Activated naive CD8-positive, alpha-beta T cell treated with anti-CD3 and anti-CD28 coated beads, Interleukin-2, amount 50 U/mL, for 16 hours (primary cell): Measurements from ENCODE around the gene GREM2.

Experiments
- DNase-seq: peaks from one replicate; pipeline ENCODE4 v3.0.0-alpha.2; 2020; ENCODE audit warnings: low read depth, low spot score

The GREM2 gene

DNA sequence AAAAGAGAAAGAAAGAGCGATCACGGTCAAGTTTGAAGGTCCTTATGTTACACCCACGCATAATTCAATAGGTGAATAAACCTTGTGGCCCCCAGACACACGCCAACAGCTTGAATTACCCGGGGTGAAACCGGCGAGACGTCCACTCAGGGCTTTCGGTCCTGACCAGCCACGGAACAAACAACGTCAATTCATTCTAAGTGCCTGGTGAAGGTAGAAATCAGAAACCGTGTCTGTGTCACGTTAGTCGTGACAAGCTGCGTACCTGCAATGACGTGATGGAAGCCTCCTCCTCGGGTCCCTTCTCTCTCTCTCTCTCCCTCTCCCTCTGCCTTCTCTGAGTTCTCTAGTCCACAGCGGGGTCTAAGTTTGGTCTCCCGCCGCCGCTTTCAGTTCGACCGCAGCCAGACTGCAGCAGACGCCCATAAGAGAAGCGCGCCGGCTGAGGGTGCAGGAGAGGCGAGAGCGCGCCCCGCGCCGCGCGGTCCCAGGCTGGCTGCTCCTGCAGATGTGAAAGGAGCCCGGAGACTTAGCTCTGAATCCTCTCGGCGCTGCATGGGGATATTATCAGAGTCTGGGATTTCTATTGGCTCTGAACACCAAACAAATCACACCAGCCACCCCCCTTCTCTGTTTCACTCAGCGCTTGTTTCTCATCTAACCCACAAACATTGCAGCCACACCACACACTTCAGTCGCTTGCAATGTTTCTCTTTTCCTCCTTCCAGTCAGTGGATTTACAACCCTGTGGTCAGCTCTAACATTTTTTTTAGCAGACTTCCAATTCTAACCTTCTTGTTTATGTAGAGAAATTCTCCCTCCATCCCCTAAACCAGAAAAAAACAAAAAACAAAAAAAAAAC, at the start of gene GREM2:
TSS of gene GREM2 (minus strand) at position 537 of the 862 bp plus-strand sequence. CDS start 118,680 bp downstream, outside the sequence.
- no peak for DNase-seq

DNA sequence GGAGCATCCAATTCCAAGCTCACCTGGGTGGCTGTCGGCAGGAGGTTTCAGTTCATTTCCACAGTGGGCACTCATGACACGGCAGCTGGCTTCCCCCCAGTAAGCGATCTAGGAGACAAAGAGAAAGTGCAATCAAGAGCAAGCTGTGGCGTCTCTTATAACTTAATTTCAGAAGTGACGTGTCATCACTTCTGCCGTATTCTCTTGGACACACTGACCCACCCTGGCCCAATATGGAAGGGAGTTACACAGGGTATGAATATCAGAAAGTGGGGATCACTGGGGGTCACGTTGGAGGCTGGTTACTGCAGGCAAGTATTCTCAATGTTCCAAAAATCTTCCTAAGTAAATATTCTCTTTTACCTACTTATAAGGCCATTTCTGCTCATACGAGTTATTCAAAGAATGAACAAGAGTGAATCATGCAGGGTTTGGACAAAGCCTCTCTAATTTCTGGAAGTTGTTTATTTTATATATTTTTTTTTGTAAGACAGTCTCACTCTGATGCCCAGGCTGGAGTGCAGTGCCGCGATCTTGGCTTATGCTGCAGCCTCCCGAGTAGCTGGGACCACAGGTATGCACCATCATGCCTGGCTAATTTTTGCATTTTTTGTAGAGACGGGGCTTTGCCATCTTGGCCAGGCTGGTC, 46.5 kb upstream of the GREM2 start:
- DNase-seq = no peak

DNA sequence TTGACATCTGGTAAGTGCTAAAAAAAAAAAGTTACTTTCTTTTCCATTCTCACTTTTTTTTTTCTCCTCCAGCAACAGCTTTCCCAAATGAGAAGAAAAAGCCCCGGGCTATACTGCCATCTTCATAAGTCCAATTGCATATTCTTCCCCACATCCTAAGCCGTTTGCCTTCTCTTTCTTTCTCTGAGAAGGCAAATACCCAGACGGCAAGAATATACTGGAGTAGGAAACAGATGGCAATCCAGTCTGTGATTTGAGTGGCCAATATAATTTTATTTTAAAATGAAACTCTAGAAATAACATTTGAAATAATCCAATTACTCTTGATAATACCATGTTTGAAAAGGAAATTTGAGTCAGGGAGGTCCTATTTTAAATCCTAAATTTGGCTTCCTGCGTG, 44.6 kb upstream of the GREM2 start:
- DNase-seq = no peak

DNA sequence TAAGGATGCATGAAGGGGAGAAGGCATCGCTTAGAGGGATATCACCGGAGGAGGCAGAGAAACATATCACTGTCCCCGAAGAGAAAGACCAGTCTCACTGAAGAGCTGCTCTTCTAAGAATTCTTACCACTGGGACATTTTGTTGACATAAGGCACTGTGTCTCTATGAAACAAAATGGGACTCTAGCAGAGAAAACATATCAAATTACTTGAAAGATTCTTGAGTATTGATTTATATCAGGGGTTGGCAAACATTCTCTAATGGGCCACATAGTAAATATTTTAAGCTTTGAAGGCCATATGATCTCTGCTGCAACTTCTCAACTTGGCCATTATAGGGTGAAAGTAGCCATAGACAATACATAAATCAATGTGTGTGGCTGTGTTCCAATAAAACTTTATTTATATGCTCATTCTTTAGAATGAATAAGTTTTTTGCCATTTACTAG, 41.0 kb upstream of the GREM2 start:
- no peak for DNase-seq

DNA sequence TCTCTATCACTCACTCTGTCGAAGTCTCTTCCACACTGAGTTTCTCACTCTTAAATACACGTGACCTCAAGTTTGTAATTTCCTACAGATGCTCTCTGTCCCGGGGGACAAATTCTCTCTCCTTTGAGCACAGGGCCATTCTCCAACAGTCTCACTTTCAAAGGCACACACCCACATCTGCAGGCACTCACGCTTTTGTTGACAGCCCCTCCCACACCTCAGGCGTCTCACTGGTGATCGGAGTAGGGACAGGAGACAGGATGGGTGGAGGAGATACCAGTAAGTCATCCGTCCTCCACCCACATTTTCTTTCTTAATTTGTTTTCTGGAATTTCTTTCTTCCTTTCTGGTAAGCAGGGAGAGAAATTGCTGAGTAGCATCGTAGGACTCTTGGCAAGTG, 40.6 kb upstream of the GREM2 start:
- no peak for DNase-seq

DNA sequence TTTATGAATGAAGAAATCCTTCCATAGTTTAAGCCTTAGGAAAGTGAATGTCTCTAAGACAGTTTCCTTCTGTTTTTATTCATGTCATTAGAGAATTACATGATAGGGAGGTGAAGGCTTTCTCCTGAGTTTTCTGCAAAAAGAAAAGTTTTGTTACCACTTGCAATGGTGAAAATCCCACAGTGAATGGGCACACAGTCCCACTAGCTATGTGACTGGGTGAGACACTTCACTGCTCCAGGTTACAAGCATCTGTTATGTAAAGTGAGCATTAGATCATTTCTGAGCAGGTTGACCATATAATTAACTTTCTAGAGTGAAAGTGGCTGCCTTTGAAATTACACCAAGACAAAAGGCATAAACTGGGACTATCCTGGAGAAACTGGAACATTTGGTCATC, 38.9 kb upstream of the GREM2 start:
- no peak for DNase-seq

DNA sequence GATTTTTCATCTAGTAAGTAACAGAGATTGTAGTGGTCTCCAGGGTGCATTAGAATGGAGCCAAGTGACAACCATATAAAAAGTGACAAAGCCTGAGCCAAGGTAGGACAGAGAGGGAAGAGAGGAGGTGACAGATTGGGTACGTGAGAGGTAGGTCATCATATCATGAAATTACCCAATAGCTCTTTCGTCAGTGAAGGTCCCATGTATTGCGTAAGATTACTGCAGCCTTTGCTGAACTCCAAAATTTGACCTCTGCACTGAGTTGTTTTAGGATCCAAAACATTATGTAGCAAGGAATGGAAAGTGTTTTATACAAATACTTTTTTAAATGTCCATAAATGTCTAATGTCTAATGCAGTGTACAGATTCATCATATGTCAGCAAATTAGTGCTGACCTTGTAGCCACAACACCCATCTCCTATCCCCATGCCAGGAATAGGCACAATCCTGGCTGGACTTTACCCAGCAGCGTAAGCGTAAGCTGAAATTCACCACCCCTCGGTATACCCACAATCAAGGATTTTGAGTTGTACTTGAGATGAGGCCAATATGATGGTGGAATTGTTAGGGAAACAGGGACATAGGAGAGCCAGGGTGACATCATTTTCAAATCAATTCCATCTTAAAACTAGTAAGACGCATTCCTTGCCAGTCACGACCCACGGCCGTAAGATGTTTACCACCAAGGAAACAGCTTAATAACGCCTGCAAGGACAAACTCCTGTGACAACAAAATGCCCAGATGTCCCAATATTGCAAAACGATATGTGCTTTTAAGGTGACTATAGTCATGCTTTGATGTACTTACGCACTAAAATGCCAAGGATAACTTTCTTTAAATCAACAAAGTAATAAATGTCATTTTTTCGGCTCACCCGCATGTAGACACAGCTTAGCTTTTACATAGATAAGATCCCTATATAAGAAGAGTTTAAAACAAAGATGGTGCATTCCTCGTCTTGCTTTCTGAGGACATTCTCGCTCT, 38.1 kb upstream of the GREM2 start:
- DNase-seq = no peak

DNA sequence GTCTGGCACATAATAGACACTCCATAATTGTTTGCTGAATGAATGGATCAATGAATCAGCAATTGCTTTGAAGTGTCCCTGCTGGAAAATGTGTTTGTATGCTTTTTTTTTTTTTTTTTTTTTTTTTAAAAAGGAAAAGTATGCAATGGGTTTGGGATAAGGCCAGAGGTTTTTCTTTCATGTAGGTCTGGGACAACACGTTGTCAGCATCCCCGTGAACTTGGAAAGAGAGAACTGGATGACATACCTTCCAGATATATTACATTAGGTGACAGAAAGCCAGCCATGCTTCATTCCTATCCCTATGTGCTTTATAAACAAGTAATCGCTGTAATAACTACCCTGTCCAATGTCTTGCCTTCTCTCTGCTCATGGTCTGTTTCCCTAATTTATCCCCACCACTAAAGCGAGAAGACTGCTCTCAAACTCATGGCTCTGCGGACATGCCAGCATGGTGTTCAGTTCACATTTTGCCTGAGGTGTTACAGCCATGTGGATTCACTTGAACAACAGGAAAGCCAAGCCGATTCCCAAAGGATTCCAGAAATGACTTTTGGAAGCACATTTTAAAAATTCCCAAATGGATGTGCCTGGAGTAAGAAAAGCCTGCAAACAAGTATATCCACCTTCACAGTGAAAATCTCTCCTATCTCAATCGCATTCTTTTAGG, 34.8 kb upstream of the GREM2 start:
- DNase-seq = no peak

DNA sequence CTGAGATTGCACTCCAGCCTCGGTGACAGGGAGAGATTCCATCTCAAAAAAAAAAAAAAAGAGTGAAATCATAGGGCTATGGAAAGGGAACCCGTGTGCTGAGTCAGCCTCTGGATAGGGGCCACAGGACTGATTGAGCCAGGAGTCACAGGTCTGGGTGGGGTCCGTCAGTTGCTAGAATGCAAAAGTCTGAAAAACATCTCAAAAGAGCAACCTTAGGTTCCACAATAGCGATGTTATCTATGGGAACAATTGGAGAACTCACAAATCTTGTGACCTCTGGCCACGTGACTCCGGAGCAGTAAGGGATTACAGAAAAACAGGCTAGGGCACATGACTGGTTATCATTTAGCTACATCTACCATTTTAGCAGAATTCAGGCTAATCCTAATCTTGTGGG, 32.8 kb upstream of the GREM2 start:
- no peak for DNase-seq

DNA sequence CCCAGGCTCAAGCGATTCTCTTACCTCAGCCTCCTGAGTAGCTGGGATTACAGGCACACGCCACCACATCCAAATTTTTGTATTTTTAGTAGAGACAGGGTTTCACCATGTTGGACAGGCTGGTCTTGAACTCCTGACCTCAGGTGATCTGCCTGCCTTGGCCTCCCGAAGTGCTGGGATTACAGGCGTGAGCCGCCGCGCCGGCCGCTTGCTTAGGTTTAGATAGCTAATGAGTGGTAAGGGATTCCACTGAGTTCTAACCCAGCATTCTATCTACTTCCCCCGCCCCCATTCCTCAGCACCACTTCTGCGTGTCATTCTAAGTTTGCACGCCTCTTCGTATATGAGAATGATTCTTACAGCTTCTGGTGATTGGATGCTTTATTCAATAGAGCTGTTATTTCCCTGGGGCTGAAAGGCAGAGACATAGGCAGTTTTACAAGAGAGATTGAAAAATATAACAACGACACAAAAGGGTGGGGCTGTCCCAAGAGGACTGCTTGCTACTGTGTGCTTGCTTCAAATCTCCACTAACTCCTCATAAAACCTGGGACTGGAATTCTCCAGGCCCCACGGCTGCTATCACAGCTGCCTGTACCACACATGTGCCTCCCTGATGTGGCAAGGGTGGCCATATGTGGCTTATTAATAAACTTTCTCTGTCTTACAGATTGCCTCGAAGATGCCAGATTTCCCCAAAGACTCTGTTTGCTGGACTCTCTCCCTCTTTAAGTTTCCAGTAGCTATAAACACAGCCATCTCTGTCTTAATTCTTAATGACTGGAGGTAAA, 23.7 kb upstream of the GREM2 start:
- no peak for DNase-seq

DNA sequence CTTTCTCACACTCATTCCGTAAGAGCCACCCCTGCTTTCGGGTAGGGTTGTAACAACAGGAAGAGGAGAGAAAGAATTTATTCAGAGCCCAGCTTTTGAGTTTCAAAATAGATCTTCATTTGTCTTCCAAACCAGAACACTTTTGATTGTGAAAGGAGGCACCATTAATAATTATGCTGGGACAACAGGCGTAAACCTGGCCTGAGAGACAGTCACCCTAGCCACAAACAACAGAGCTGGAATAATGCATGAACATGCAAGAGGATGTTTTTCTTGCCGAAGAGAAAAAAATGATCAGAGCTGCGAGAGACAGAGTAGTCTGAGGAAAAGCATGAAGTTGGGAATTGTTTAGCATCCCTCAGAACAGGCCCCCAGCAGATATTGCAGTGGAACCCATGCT, 18.5 kb upstream of the GREM2 start:
- no peak for DNase-seq

DNA sequence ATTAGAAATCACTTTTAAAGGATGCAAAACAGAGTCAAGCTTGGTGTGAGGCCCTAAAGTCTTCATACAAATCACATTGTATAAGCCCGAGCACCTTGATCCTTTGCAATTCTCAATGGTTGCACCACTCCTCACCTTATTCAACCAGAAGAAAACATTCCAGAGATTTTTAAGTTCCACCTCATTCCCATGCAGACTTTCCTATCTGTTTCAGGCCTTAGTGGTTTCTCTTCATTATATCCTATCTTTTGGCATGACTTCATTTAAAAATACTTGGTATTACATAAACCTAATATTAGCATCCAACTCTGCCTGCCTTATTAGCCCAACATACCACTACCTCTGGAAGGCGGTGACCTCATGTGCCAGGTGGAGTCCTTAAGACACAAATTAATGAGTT, 9.3 kb upstream of the GREM2 start:
- DNase-seq = no peak

DNA sequence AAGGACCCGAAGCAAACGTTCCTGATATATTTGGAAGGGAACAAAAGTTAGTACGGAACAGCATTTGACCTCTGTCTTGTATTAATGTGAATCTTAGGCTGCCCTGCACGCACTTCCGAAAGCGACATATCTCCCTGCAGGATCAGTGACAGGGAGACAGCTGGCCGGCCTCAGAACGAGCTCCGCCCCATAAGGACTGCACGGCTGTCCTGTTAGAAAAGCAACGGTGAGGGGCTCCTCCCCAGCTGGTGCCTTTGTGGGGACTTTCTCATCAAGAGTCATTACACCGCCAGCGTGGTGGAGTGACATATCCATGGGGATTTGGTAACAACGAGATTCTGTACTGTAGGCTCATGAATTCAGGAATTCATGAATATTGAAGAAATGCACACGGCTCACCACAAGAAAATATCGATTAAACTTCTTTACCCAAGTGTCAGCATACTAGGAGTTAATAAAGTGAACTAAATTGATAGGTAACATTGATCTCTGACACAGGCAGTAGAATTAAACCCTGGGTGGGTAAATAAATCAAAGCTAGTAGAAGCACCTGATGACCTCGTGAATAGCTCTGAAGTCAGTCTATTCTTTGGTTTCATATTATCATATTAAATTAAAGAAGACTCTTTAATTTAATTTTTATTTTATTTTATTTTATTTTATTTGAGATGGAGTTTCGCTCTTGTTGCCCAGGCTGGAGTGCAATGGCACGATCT, 8.1 kb upstream of the GREM2 start:
- no peak for DNase-seq

DNA sequence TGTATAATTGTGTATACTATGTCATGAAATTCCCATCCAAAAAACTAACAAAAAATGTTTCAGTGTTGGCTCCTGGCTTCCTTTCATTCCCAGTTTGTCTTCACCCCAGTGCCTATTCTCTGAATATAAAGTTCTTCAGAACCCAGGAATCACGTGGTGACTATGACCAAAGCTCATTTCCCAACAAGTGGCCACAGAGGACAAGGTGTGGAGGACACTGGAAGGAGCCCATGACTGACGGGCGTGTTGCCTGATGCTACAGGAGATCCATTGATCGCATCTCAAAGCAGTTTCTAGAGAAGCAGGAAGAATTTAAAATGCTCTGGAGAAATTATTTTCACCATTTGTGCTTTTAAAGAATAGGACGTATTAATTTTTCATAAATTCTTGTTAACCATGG, 7.4 kb upstream of the GREM2 start:
- DNase-seq = no peak

DNA sequence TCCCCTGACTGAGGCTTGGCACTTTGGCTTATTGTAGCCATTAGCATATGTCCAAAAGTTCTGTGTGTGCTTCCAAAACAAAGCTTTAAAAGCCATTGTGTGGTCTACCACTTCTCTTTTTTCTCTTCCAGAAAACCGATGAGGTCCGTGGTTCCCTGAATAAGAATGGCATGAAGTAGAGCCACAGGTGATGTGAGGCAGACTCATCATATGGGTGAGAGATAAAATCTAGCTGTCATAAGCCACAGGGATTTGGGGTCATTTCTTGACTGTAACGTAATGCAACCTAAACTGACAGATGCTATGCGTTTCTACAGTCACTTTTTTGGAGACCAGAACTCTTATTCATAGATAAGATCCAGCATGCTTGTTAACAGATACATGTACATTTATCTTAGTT, 7.0 kb upstream of the GREM2 start:
- DNase-seq = no peak

DNA sequence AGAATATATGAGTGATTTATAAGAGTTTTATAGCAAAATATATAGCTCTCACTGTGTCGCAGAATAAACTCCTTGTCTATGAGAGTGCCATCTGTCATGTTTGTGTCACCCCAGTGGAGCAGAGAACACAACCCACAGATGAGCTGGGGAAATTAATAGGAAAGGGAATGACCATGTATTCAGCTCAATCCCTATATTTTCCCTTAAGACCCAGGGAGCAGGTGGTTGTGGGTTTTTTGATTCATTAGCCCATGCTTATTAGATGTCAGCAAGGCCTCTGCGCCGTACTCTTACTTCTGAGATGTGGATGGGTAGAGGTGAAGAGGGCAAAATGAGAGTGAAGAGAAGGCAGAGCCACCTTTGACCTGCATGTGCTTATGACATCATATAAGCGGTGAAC, 4.1 kb upstream of the GREM2 start:
- no peak for DNase-seq

DNA sequence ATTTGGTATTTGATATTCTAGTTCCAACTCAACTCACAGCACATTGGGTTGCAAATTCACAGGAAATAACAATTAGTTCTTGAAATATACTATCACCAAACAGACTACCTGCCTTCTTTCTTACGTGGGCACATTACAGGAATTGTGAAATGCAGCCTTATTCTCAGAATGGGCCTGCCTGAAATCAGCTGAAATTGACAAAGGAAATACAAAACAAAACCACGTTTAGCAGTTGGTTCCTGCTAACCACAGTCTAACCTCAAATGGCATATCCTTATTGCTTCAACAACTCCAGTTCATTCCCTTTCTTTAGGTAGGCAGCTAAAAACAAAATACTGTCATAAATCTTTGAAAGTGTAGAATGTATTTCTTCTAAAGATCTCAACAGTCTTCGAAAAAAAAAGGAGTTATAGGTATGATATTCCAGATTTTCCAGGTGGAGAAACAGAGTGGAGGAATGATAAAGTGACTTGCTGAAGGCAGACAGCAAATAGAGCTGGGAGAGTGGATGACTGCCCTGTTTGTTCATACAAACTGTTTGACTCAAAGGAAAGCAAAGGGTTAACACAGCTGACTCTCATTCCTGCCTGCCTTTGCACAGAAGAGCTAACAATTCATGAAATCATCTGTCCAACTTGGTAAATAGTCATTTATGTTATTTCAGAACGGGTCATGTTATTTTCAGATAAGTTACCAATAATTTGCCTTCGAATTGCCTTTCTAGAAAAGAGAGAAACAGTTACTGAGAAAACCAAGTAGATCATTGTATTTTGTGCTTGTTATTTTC, 1.6 kb upstream of the GREM2 start:
- DNase-seq = no peak

DNA sequence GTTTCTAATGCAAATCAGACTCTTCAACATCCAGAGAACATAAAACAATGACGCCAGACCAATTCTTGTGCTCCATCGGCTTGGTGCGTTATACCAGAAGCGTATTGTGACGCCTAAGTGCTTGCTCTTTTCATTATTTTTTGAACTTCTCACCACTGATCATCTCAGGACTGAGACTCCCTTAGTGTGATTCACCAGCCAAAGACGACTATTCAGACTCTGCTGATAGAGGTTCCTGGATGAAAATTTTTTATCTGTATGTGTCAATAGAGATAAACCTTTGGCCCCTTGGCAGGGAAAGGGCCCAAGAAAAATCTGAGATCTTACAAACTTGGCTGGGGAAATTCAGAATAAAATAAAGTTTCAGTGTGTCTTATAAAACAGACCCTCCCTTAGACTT, 856 bp upstream of the GREM2 start:
- DNase-seq = no peak

DNA sequence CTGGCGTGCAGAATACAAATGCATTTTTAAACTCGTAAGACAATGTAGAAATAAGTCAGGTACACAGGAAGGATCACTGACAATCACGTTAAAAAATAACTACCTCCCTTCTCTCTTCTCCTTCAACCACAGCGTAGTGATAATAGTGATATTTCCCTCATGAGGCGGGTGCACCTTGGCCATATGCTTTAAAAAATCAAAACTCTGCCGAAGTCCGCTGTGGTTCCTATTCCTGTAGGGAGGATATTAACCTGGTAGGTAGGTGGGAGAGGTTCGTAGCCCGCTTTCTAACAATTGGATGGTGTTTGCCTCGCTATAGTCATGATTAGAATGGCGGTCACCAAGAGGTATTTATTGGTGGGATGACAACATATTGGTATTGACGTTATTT, 732 bp downstream of the GREM2 start:
- no peak for DNase-seq
